Tibial nerve (tissue), 4 donors: ENCODE measurements around the gene STMND1. TPM values are rescaled to one million over a fixed set of nuclear protein-coding genes. Genes with fewer than 3 reads are reported as not detected.
A peak's percentile ranks its signal among the peaks of the same experiment; 100 is the strongest.

Experiments used
- DNase-seq, 2 donors: peaks; one replicate each; pipeline ENCODE4 v3.0.0-alpha.2; 2019; ENCODE audit warnings: low spot score in 2 of 2
- H3K27ac ChIP-seq, 4 donors: fragments of 200-600 bp; sonication (generic) in 3 of 4; one replicate each; pipeline ENCODE4 v1.5.1; 2017 to 2019; ENCODE audit warnings: mild to moderate bottlenecking in 1 of 4
- H3K27me3 ChIP-seq, 2 donors: fragments of 200-600 bp; sonication (generic) in 1 of 2; one replicate each; pipeline versions ENCODE4 v1.5.1 to v1.6.0; 2017 to 2019
- H3K36me3 ChIP-seq, 3 donors: fragments of 200-600 bp; sonication (generic); one replicate each; pipeline ENCODE4 v1.5.1; 2018 to 2019
- H3K4me1 ChIP-seq, 4 donors: fragments of 200-600 bp; sonication (generic) in 3 of 4; one replicate each; pipeline ENCODE4 v1.5.1; 2017 to 2019
- H3K4me3 ChIP-seq, 4 donors: fragments of 200-600 bp; sonication (generic) in 3 of 4; one replicate each; pipeline ENCODE4 v1.5.1; 2017 to 2019; ENCODE audit warnings: mild to moderate bottlenecking in 1 of 4, moderate library complexity in 1 of 4
- H3K9me3 ChIP-seq, 4 donors: fragments of 200-600 bp; sonication (generic) in 3 of 4; one replicate each; pipeline ENCODE4 v1.5.1; 2017 to 2019
- EP300 ChIP-seq, 2 donors: sonication (generic); formaldehyde crosslinking; IDR thresholded peaks; one replicate each; pipeline ENCODE4 v1.6.1; 2017; ENCODE audit warnings: antibody characterized with exemption in 2 of 2, mild to moderate bottlenecking in 1 of 2
- POLR2A ChIP-seq, 2 donors: fragments of 450-650 bp; IDR thresholded peaks; one replicate each; pipeline ENCODE4 v1.6.1; 2017; ENCODE audit warnings: antibody characterized with exemption in 2 of 2, mild to moderate bottlenecking in 2 of 2, moderate library complexity in 2 of 2
- WGBS, 2 donors: methylation state at CpG; one replicate each; pipeline ENCODE4 v1.1.5; 2018; 5-methylcytosine and 5-hydroxymethylcytosine counted together
- total RNA-seq, 4 donors: library from RNA; depleted of rRNA; stranded (reverse); fragments of >200 nt; gene quantifications; one replicate each; pipeline ENCODE4 v1.1.0, GENCODE V29; 2016
- TF ChIP-seq, protein P1 (sequence below), 5 experiments: fragments of 200-600 bp in 3 of 5; fragments of 450-650 bp in 2 of 5; sonication (generic) in 3 of 5; IDR thresholded peaks; one replicate each; pipeline ENCODE4 v1.5.1; 2016 to 2019; ENCODE audit warnings: antibody characterized with exemption in 5 of 5, mild to moderate bottlenecking in 3 of 5, moderate library complexity in 2 of 5

The STMND1 gene
- total RNA-seq, 4 donors from 2014 or later: not detected

DNA sequence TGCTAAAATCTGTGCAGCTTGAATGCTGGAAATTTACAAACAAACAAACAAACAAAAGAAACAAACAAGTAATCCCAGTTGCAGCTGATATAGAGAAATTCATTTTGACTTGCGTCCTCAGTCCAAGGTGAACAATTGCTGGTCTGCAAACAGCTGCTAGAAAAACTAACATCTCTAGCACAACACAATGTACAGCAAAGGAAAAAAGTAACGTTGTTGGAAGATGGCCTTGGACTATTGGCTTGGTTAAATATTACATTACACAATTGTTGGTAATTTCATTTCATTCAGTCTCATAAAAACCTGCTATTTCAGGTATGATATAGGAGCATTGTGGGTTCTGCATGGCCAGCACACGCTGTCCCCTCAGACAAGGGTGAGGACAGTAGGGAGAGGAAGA, 50.0 kb downstream of the STMND1 start:
- H3K4me1 ChIP-seq: no peaks in the 10 kb centered on the region
- 87 to 88% methylated on average over 3 of the region's 3 CpGs for WGBS, 2 donors
- no peak overlapping the region for H3K4me3 ChIP-seq
- no peak for DNase-seq
- peaks cover 0 to 19% (median 3%) of the 10 kb centered on the region in 4 donors for H3K9me3 ChIP-seq
- TF ChIP-seq EP300 (IDR thresholded peaks at IDR 0.05): no peak
- TF ChIP-seq POLR2A (IDR thresholded peaks at IDR 0.05): no peak
- TF ChIP-seq, protein P1, sequence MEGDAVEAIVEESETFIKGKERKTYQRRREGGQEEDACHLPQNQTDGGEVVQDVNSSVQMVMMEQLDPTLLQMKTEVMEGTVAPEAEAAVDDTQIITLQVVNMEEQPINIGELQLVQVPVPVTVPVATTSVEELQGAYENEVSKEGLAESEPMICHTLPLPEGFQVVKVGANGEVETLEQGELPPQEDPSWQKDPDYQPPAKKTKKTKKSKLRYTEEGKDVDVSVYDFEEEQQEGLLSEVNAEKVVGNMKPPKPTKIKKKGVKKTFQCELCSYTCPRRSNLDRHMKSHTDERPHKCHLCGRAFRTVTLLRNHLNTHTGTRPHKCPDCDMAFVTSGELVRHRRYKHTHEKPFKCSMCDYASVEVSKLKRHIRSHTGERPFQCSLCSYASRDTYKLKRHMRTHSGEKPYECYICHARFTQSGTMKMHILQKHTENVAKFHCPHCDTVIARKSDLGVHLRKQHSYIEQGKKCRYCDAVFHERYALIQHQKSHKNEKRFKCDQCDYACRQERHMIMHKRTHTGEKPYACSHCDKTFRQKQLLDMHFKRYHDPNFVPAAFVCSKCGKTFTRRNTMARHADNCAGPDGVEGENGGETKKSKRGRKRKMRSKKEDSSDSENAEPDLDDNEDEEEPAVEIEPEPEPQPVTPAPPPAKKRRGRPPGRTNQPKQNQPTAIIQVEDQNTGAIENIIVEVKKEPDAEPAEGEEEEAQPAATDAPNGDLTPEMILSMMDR (IDR thresholded peaks at IDR 0.05): no peak
- no peaks in the 10 kb centered on the region for H3K36me3 ChIP-seq
- no peaks in the 10 kb centered on the region for H3K27me3 ChIP-seq
- no peak overlapping the region for H3K27ac ChIP-seq

GRCh38 chr6:17152703-17153102, 50.9 kb downstream of the STMND1 start:
- Histone ChIP-seq H3K9me3 (peaks cover 0 to 19% (median 3%) of the 10 kb centered on the region in 4 donors), H3K4me3 (no peak overlapping the region), H3K4me1 (no peaks in the 10 kb centered on the region), H3K27ac (no peak overlapping the region), H3K27me3 (no peaks in the 10 kb centered on the region), H3K36me3 (no peaks in the 10 kb centered on the region)
- no peak for DNase-seq
- TF ChIP-seq EP300 (IDR thresholded peaks at IDR 0.05) (no peak), POLR2A (IDR thresholded peaks at IDR 0.05) (no peak)
- TF ChIP-seq, protein P1 (IDR thresholded peaks at IDR 0.05): no peak

GRCh38 chr6:17156112-17156921, 54.5 kb downstream of the STMND1 start:
- DNase-seq: peak; percentile 71 to 94
- Histone ChIP-seq H3K27me3 (no peaks in the 10 kb centered on the region), H3K4me3 (no peak overlapping the region), H3K4me1 (no peaks in the 10 kb centered on the region), H3K27ac (no peak overlapping the region), H3K9me3 (peaks cover 0 to 19% (median 3%) of the 10 kb centered on the region in 4 donors), H3K36me3 (no peaks in the 10 kb centered on the region)
- 35 to 41% methylated on average over 4 of the region's 4 CpGs for WGBS, 2 donors
- TF ChIP-seq, protein P1 (IDR thresholded peaks at IDR 0.05): peak; percentile 67 to 86 (median 72)
- TF ChIP-seq EP300 (IDR thresholded peaks at IDR 0.05): no peak

DNA sequence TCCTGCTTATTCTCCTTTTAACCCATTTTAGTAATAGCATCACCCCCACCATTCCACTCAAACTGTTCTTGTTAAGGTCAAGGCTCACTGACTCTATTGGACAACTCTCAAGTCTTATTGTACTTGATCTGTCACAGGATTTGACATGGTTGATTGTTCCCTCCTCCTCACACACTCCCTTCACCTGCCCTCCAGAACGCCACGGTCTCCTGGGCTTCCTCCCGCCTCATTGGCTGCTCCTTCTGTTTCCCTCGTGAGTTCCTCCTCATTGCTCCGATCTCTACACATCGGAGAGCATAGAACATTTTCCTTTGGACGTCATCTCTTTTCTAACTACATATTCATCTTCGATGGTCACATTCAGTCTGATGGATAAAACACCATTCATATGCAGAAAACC, 55.1 kb downstream of the STMND1 start:
- Histone ChIP-seq H3K4me1 (no peaks in the 10 kb centered on the region), H3K27ac (no peak overlapping the region), H3K9me3 (peaks cover 0 to 17% (median 3%) of the 10 kb centered on the region in 4 donors), H3K36me3 (no peaks in the 10 kb centered on the region), H3K27me3 (no peaks in the 10 kb centered on the region), H3K4me3 (no peak overlapping the region)
- 70 to 78% methylated on average over 8 of the region's 8 CpGs for WGBS, 2 donors
- TF ChIP-seq EP300 (IDR thresholded peaks at IDR 0.05): no peak
- TF ChIP-seq, protein P1 (IDR thresholded peaks at IDR 0.05): no peak
- TF ChIP-seq POLR2A (IDR thresholded peaks at IDR 0.05): no peak
- no peak for DNase-seq

DNA sequence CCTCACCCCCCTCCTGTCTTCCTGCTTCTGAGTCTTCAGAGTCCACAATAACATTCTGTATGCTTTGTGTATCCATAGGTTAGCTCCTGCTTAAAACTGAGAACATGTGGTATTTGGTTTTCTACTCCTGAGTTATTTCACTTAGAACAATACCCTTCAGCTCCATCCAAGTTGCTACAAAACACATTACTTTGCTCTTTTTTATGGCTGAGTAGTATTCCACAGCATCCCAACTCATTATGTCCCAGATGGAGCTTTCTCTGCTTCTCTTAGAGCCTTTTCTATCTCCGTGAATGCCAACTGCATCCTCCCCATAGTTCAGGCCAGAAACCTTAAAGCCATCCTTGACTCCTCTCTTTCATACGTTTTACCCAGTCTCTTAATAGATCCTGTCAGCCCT, 55.8 kb downstream of the STMND1 start:
- no peak for TF ChIP-seq EP300 (IDR thresholded peaks at IDR 0.05)
- TF ChIP-seq, protein P1 (IDR thresholded peaks at IDR 0.05): no peak
- TF ChIP-seq POLR2A (IDR thresholded peaks at IDR 0.05): no peak
- Histone ChIP-seq H3K4me3 (no peak overlapping the region), H3K4me1 (no peaks in the 10 kb centered on the region), H3K27me3 (no peaks in the 10 kb centered on the region), H3K27ac (no peak overlapping the region), H3K9me3 (peaks cover 0 to 11% (median under 1%) of the 10 kb centered on the region in 4 donors), H3K36me3 (no peaks in the 10 kb centered on the region)
- DNase-seq: no peak
- 64 to 84% methylated on average over 2 of the region's 2 CpGs for WGBS, 2 donors
